HepG2 (cell line): ENCODE data around the gene TNC. TPM values are rescaled to one million over a fixed set of nuclear protein-coding genes. Genes with fewer than 3 reads are reported as not detected.

Source experiments
- ATAC-seq: fragments of 200-7000 bp; cut with Tn5 transposase; 3 replicates; pipeline ENCODE4 v1.9.1; 2020; ENCODE audit warnings: mild to moderate bottlenecking, moderate library complexity
- BruUV-seq: library from RNA; stranded (reverse); fragments of 400-500 nt; replicated peaks from 2 replicates; lab custom pipeline; 2021; lab: Mats Ljungman, UMichigan
- CTCF ChIA-PET: fragments of 300-600 bp; formaldehyde crosslinking; extraction: SDS; loops from one replicate; lab custom pipeline; 2021; ENCODE audit warnings: low total read pairs, inconsistent platforms, low intra/inter-chr PET ratio; lab: Yijun Ruan, JAX
- POLR2A ChIA-PET: fragments of 350-600 bp; sonication (Branson Sonifier 250); formaldehyde crosslinking; loops from one replicate; lab custom pipeline; 2020; ENCODE audit warnings: antibody characterized with exemption, inconsistent platforms; lab: Yijun Ruan, JAX
- DNase-seq: peaks from one replicate; pipeline ENCODE4 v3.0.0-alpha.2; 2015; ENCODE audit warnings: low spot score
- FAIRE-seq: peaks from 3 replicates; lab custom pipeline; 2011; peaks lifted over from hg19 to GRCh38; lab: Jason Lieb, UNC
- H2AFZ ChIP-seq: one replicate; pipeline ENCODE4 v1.6.1; 2011; ENCODE audit warnings: low read length, inconsistent platforms
- H3K27ac ChIP-seq: fragments of 300-600 bp; 3 replicates; pipeline ENCODE4 v1.8.0; 2011; ENCODE audit warnings: mixed run types, mild to moderate bottlenecking, mixed read lengths, low read length, inconsistent platforms; ENCODE audit not compliant: insufficient read depth; ENCODE audit errors: extremely low read length
- H3K27me3 ChIP-seq, 2 experiments: fragments of 200-600 bp in 1 of 2; 2 replicates in 1 of 2; 3 replicates in 1 of 2; pipeline versions ENCODE4 v1.6.0 to v1.8.0; 2011; ENCODE audit warnings: low read length in 2 of 2, mild to moderate bottlenecking in 2 of 2, moderate library complexity in 2 of 2, inconsistent platforms in 1 of 2; ENCODE audit not compliant: insufficient read depth in 2 of 2, control insufficient read depth in 1 of 2
- H3K36me3 ChIP-seq, 2 experiments: fragments of 200-600 bp in 1 of 2; replicated peaks in 1 of 2; 2 replicates in 1 of 2; 3 replicates in 1 of 2; pipeline versions ENCODE4 v1.5.1 to v1.8.0; 2011; ENCODE audit warnings: low read length in 2 of 2, inconsistent platforms in 1 of 2; ENCODE audit not compliant: insufficient read depth in 2 of 2, control insufficient read depth in 1 of 2
- H3K4me1 ChIP-seq: 2 replicates; pipeline ENCODE4 v1.5.1; 2012; ENCODE audit warnings: low read length, inconsistent platforms; ENCODE audit not compliant: insufficient read depth
- H3K4me2 ChIP-seq: 2 replicates; pipeline ENCODE4 v1.6.0; 2011; ENCODE audit warnings: low read depth, low read length, inconsistent platforms
- H3K4me3 ChIP-seq, 3 experiments: fragments of 200-600 bp in 1 of 3; sonication (generic), shearing (Covaris generic) in 1 of 3; replicated peaks in 1 of 3; 2 replicates each; pipeline ENCODE4 v1.5.1; 2011 to 2016; ENCODE audit warnings: low read length in 3 of 3, inconsistent platforms in 2 of 3, low read depth in 2 of 3, mild to moderate bottlenecking in 2 of 3, control low read depth in 1 of 3, mixed read lengths in 1 of 3; ENCODE audit not compliant: insufficient read depth in 1 of 3
- H3K79me2 ChIP-seq: one replicate; pipeline ENCODE4 v1.6.1; 2011; ENCODE audit warnings: low read length, inconsistent platforms; ENCODE audit not compliant: insufficient read depth
- H3K9ac ChIP-seq: 2 replicates; pipeline ENCODE4 v1.6.0; 2011; ENCODE audit warnings: mild to moderate bottlenecking, low read depth, low read length, inconsistent platforms; ENCODE audit not compliant: insufficient read depth
- H3K9me3 ChIP-seq: 2 replicates; pipeline ENCODE4 v1.5.1; 2012; ENCODE audit warnings: mild to moderate bottlenecking, low read length
- H4K20me1 ChIP-seq: 2 replicates; pipeline ENCODE4 v1.6.0; 2011; ENCODE audit warnings: inconsistent platforms, mild to moderate bottlenecking, low read length, moderate library complexity; ENCODE audit not compliant: insufficient read depth
- SAFB2 ChIP-seq: sonication (generic); formaldehyde crosslinking; IDR thresholded peaks from 2 replicates; pipeline ENCODE4 v1.5.1; 2020; ENCODE audit warnings: missing genetic modification reagents, low read depth, mild to moderate bottlenecking, borderline replicate concordance
- SIN3B ChIP-seq: fragments of 150-350 bp; IDR thresholded peaks from 2 replicates; pipeline ENCODE4 v1.6.1; 2014; ENCODE audit warnings: low read length
- SIX1 ChIP-seq: sonication (generic); formaldehyde crosslinking; IDR thresholded peaks from 2 replicates; pipeline ENCODE4 v1.4.0; 2020; ENCODE audit warnings: missing genetic modification reagents, borderline replicate concordance
- ZNF274 ChIP-seq: sonication (generic); formaldehyde crosslinking; IDR thresholded peaks from 2 replicates; pipeline ENCODE4 v1.5.1; 2020; ENCODE audit warnings: mild to moderate bottlenecking, missing genetic modification reagents
- ZNF451 ChIP-seq: sonication (generic); formaldehyde crosslinking; IDR thresholded peaks from 2 replicates; pipeline ENCODE4 v1.5.0; 2020; ENCODE audit warnings: mild to moderate bottlenecking, missing genetic modification reagents
- WGBS: methylation state at CpG from one replicate; pipeline ENCODE4 v1.1.6; 2017; ENCODE audit warnings: low lambda C conversion rate; 5-methylcytosine and 5-hydroxymethylcytosine counted together
- in situ Hi-C: cut with HindIII; loops from 2 replicates; pipeline ENCODE4 v1.10.0; 2017; ENCODE audit warnings: low pct_unique_long_range_greater_than_20kb; ENCODE audit not compliant: extremely low pct_ligation_motif_present
- intact Hi-C: fragments of 100-400 bp; cut with micrococcal nuclease; formaldehyde crosslinking; loops from one replicate; pipeline ENCODE4 v1.10.0; 2022; ENCODE audit not compliant: unreplicated experiment
- polyA plus RNA-seq, 8 experiments: library from polyadenylated mRNA; depleted of rRNA in 3 of 8; stranded (reverse) in 7 of 8; unstranded in 1 of 8; fragments of >200 nt; fragmentation: Illumina TruSeq in 4 of 8; extraction: Trizol in 4 of 8; gene quantifications; 2 replicates each; pipeline versions ENCODE4 v1.2.1 to v1.2.3, GENCODE V29; 2011 to 2016; ENCODE audit warnings: low read depth in 4 of 8, missing spikeins in 1 of 8, mixed read lengths in 1 of 8; ENCODE audit not compliant: insufficient read depth in 1 of 8
- total RNA-seq, 5 experiments: library from RNA; depleted of rRNA; stranded (reverse); fragments of >200 nt; fragmentation: Illumina TruSeq; extraction: Trizol; gene quantifications; 2 replicates each; pipeline ENCODE4 v1.2.3, GENCODE V29; 2016; ENCODE audit warnings: low read depth in 1 of 5
- TF ChIP-seq, protein P1 (sequence below): sonication (generic); formaldehyde crosslinking; IDR thresholded peaks from 2 replicates; pipeline ENCODE4 v1.5.1; 2020; ENCODE audit warnings: missing genetic modification reagents, mild to moderate bottlenecking, borderline replicate concordance
- TF ChIP-seq, protein P2 (sequence below): IDR thresholded peaks from 2 replicates; pipeline ENCODE4 v1.6.1; 2012; ENCODE audit warnings: low read depth, low read length, improper control_type of control experiment

Gene TNC
- total and polyA plus RNA-seq, 2 of the 13 experiments (the other 11 are each of a cell fraction or from before 2014, with no cell fraction given), result not detected

DNA sequence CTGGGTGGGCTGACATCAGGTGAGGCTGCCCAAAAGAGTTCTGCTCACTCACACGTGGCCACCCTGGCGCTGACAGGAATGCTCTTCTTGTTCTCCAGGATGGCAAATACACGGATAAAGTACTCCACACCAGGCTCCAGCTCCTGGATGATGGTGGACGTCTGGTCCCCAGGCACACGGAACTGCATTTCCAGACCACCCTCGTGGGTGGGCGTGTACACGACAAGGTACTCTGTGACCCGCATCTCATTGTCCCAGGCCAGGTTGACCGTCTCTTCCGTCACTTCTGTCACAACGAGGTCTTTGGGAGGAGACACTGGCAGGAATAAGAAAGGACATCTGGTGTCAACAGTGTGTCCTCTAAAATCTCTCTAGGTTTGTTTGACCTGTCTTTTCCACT, 33.8 kb downstream of the TNC start:
- H3K36me3 ChIP-seq, result no peaks in the 10 kb centered on the region
- TF ChIP-seq SIN3B (no peak), SAFB2 (no peak), ZNF274 (CRISPR knock-in tag) (no peak), ZNF451 (CRISPR knock-in tag) (no peak), SIX1 (CRISPR knock-in tag) (no peak)
- TF ChIP-seq, protein P1, sequence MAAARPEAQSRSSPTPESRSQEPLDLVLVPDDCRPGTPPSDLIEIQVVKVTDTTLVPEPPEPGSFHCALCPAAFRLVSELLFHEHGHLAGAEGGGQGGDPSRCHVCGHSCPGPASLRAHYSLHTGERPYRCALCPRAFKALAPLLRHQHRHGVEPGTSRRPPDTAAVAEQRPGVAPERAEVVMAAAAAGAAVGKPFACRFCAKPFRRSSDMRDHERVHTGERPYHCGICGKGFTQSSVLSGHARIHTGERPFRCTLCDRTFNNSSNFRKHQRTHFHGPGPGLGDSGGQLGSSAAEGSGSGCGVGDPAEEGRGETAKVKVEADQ (CRISPR knock-in tag), result no peak
- TF ChIP-seq, protein P2, sequence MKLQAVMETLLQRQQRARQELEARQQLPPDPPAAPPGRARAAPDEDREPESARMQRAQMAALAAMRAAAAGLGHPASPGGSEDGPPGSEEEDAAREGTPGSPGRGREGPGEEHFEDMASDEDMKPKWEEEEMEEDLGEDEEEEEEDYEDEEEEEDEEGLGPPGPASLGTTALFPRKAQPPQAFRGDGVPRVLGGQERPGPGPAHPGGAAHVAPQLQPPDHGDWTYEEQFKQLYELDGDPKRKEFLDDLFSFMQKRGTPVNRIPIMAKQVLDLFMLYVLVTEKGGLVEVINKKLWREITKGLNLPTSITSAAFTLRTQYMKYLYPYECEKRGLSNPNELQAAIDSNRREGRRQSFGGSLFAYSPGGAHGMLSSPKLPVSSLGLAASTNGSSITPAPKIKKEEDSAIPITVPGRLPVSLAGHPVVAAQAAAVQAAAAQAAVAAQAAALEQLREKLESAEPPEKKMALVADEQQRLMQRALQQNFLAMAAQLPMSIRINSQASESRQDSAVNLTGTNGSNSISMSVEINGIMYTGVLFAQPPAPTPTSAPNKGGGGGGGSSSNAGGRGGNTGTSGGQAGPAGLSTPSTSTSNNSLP, result no peak
- H4K20me1 ChIP-seq, result no peaks in the 10 kb centered on the region
- H3K4me1 ChIP-seq, result no peaks in the 10 kb centered on the region
- peaks cover 1 to 5% of the 10 kb centered on the region in 2 experiments; a peak in 3 of 5 replicates for H3K27me3 ChIP-seq
- H3K4me3 ChIP-seq, result no peak overlapping the region
- H3K27ac ChIP-seq, result no peak overlapping the region
- no peak overlapping the region for H2AFZ ChIP-seq
- no peaks in the 10 kb centered on the region for H3K79me2 ChIP-seq
- intact Hi-C loops (no loop called here), in situ Hi-C loops (no loop called here)
- BruUV-seq, result no TSS peak
- H3K9me3 ChIP-seq, result no peaks in the 10 kb centered on the region
- no peak overlapping the region for H3K9ac ChIP-seq
- CTCF ChIA-PET, result no interaction called here
- ATAC-seq (no peak), DNase-seq (no peak), FAIRE-seq (no peak)
- WGBS, result 4% methylated on average over 10 of the region's 12 CpGs
- no peak overlapping the region for H3K4me2 ChIP-seq
- POLR2A ChIA-PET, result no interaction called here
